Keratinocyte (primary cell): ENCODE data around the gene FERMT3. TPM values are rescaled to one million over a fixed set of nuclear protein-coding genes. Genes with fewer than 3 reads are reported as not detected.

Source experiments
- DNase-seq: peaks from one replicate; pipeline ENCODE4 v3.0.0-alpha.2; 2011; ENCODE audit warnings: low read depth, missing footprints, low spot score
- FAIRE-seq: peaks from 2 replicates; lab custom pipeline; 2011; peaks lifted over from hg19 to GRCh38; lab: Jason Lieb, UNC
- H2AFZ ChIP-seq: 2 replicates; pipeline ENCODE4 v1.6.0; 2012; ENCODE audit warnings: low read length, control low read depth, inconsistent platforms; ENCODE audit not compliant: control insufficient read depth
- H3K27ac ChIP-seq: 2 replicates; pipeline ENCODE4 v1.5.1; 2011; ENCODE audit warnings: low read length; ENCODE audit not compliant: control insufficient read depth, insufficient read depth
- H3K27me3 ChIP-seq: 3 replicates; pipeline ENCODE4 v1.6.0; 2011; ENCODE audit warnings: low read length; ENCODE audit not compliant: control insufficient read depth, insufficient read depth; ENCODE audit errors: extremely low read depth
- H3K36me3 ChIP-seq, 2 experiments: 2 replicates in 1 of 2; 3 replicates in 1 of 2; pipeline ENCODE4 v1.5.1; 2011; ENCODE audit warnings: low read length in 2 of 2, mild to moderate bottlenecking in 1 of 2; ENCODE audit not compliant: control insufficient read depth in 2 of 2, insufficient read depth in 2 of 2; ENCODE audit errors: extremely low read depth in 1 of 2
- H3K4me1 ChIP-seq: 3 replicates; pipeline ENCODE4 v1.5.1; 2011; ENCODE audit warnings: low read length; ENCODE audit not compliant: control insufficient read depth, insufficient read depth; ENCODE audit errors: extremely low read depth
- H3K4me2 ChIP-seq: 3 replicates; pipeline ENCODE4 v1.6.0; 2011; ENCODE audit warnings: low read depth, low read length; ENCODE audit not compliant: control insufficient read depth, insufficient read depth; ENCODE audit errors: extremely low read depth
- H3K4me3 ChIP-seq, 3 experiments: fragments of 200-600 bp in 1 of 3; sonication (generic) in 1 of 3; 2 replicates in 2 of 3; 3 replicates in 1 of 3; pipeline ENCODE4 v1.5.1; 2011 to 2016; ENCODE audit warnings: low read length in 3 of 3, mild to moderate bottlenecking in 3 of 3, control low read depth in 2 of 3, inconsistent platforms in 1 of 3, low read depth in 1 of 3, mixed read lengths in 1 of 3, mixed run types in 1 of 3, moderate library complexity in 1 of 3; ENCODE audit not compliant: control insufficient read depth in 2 of 3, insufficient read depth in 2 of 3; ENCODE audit errors: extremely low read depth in 1 of 3
- H3K79me2 ChIP-seq: 2 replicates; pipeline ENCODE4 v1.6.0; 2012; ENCODE audit warnings: low read length; ENCODE audit not compliant: control insufficient read depth, insufficient read depth
- H3K9ac ChIP-seq: 3 replicates; pipeline ENCODE4 v1.6.0; 2011; ENCODE audit warnings: low read length; ENCODE audit not compliant: control insufficient read depth, insufficient read depth; ENCODE audit errors: extremely low read depth
- H3K9me1 ChIP-seq: 3 replicates; pipeline ENCODE4 v1.6.0; 2011; ENCODE audit warnings: low read length; ENCODE audit not compliant: control insufficient read depth, insufficient read depth; ENCODE audit errors: extremely low read depth
- H3K9me3 ChIP-seq: 2 replicates; pipeline ENCODE4 v1.5.1; 2012; ENCODE audit warnings: low read depth, low read length; ENCODE audit not compliant: control insufficient read depth
- H4K20me1 ChIP-seq: 3 replicates; pipeline ENCODE4 v1.6.0; 2011; ENCODE audit warnings: low read length; ENCODE audit not compliant: control insufficient read depth, insufficient read depth; ENCODE audit errors: extremely low read depth
- CTCF ChIP-seq, 3 experiments: IDR thresholded peaks in 1 of 3; conservative IDR thresholded peaks in 1 of 3; optimal IDR thresholded peaks in 1 of 3; 2 replicates in 2 of 3; 3 replicates in 1 of 3; pipeline versions ENCODE3 to v1.5.1; 2011; ENCODE audit warnings: low read length in 3 of 3, mild to moderate bottlenecking in 3 of 3, moderate library complexity in 2 of 3, control low read depth in 1 of 3, inconsistent platforms in 1 of 3; ENCODE audit not compliant: insufficient read depth in 2 of 3; ENCODE audit errors: extremely low read depth in 1 of 3
- EZH2 ChIP-seq: IDR thresholded peaks from one replicate; pipeline ENCODE4 v1.6.1; 2012; ENCODE audit warnings: inconsistent platforms, mild to moderate bottlenecking, low read length, moderate library complexity
- dilution Hi-C: fragments of 300-500 bp; cut with MboI; formaldehyde crosslinking; loops from one replicate; pipeline ENCODE4 v1.7.0; 2020; ENCODE audit warnings: low sequenced_read_pairs; ENCODE audit not compliant: extremely low pct_ligation_motif_present
- polyA plus RNA-seq, 5 experiments: library from polyadenylated mRNA; depleted of rRNA in 3 of 5; stranded (reverse) in 3 of 5; stranded (forward) in 1 of 5; unstranded in 1 of 5; fragments of >200 nt; gene quantifications; 1 replicate in 1 of 5; 2 replicates in 3 of 5; 3 replicates in 1 of 5; pipeline versions ENCODE4 v1.2.1 to v1.2.3, GENCODE V29; 2011 to 2012; ENCODE audit warnings: missing spikeins in 2 of 5, low read depth in 1 of 5, low replicate concordance in 1 of 5

The FERMT3 gene
- polyA plus RNA-seq, 1 donor (not counting 4 experiments of a cell fraction or from before 2014, with no cell fraction given): 0.98 TPM

DNA sequence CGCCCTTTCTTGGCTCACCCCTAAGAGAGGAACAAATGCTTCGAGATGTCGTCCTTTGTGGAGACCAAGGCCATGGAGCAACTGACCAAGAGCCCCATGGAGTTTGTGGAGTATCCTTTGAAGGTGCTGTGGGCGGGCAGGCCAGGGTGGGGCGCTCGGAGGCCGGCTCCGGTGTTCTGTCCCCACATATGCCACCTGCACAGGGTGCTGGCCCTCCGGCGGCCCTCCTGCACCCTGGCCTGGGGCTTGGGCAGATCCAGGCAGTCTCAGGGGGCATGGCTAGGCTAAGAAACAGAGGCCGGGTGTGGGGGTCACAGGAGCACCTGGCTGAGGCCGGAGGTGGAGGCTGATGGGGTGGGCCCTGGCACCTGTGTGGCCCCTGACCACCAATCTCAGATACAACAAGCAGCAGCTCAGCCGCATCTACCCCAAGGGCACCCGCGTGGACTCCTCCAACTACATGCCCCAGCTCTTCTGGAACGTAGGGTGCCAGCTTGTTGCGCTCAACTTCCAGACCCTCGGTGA is 55.1 kb downstream of the FERMT3 start:
- H3K4me2 ChIP-seq: no peak overlapping the region
- H2AFZ ChIP-seq: no peak overlapping the region
- dilution Hi-C loops: no loop called here
- no peaks in the 10 kb centered on the region for H3K9me3 ChIP-seq
- peaks cover 50 to 74% of the 10 kb centered on the region in 2 experiments for H3K36me3 ChIP-seq
- no peak overlapping the region for H3K9ac ChIP-seq
- no peak overlapping the region for H3K4me3 ChIP-seq
- FAIRE-seq (no peak), DNase-seq (no peak)
- no peaks in the 10 kb centered on the region for H4K20me1 ChIP-seq
- no peak for TF ChIP-seq CTCF (optimal IDR thresholded peaks at IDR 0.05 in 1 of 3, IDR thresholded peaks at IDR 0.05 in 1 of 3, conservative IDR thresholded peaks at IDR 0.05 in 1 of 3; ENCODE audit: extremely low read depth in 1 of 3, insufficient read depth in 2 of 3, low read length in 3 of 3)
- no peak for TF ChIP-seq EZH2
- no peaks in the 10 kb centered on the region for H3K27me3 ChIP-seq
- peaks cover 12% of the 10 kb centered on the region for H3K79me2 ChIP-seq
- peaks cover 2% of the 10 kb centered on the region for H3K9me1 ChIP-seq
- H3K4me1 ChIP-seq: peaks cover 22% of the 10 kb centered on the region
- no peak overlapping the region for H3K27ac ChIP-seq

GRCh38 chr11:64262271-64263002 is 55.9 kb downstream of the FERMT3 start:
- dilution Hi-C loops: no loop called here
- Histone ChIP-seq H3K4me3 (no peak overlapping the region), H3K27ac (no peak overlapping the region), H4K20me1 (no peaks in the 10 kb centered on the region), H2AFZ (no peak overlapping the region), H3K4me1 (peaks cover 26% of the 10 kb centered on the region), H3K36me3 (peaks cover 49 to 73% of the 10 kb centered on the region in 2 experiments), H3K9me1 (peaks cover 2% of the 10 kb centered on the region), H3K27me3 (no peaks in the 10 kb centered on the region), H3K9me3 (no peaks in the 10 kb centered on the region), H3K9ac (no peak overlapping the region), H3K79me2 (peaks cover 10% of the 10 kb centered on the region), H3K4me2 (no peak overlapping the region)
- FAIRE-seq (no peak), DNase-seq (no peak)
- TF ChIP-seq CTCF (optimal IDR thresholded peaks at IDR 0.05 in 1 of 3, IDR thresholded peaks at IDR 0.05 in 1 of 3, conservative IDR thresholded peaks at IDR 0.05 in 1 of 3; ENCODE audit: extremely low read depth in 1 of 3, insufficient read depth in 2 of 3, low read length in 3 of 3) (no peak), EZH2 (no peak)
